Activated CD4-positive, CD25-positive, alpha-beta regulatory T cell (primary cell): ENCODE results near the gene MMD.
"Not testable (repeated sequence)": the region's sequence is repeated elsewhere in the genome, so short reads cannot be mapped to it uniquely, and the experiment has no call there.

Source experiments
- DNase-seq, 4 experiments: peaks; one replicate each; lab custom pipeline; 2025; lab: John Stamatoyannopoulos, UW

The MMD gene

DNA sequence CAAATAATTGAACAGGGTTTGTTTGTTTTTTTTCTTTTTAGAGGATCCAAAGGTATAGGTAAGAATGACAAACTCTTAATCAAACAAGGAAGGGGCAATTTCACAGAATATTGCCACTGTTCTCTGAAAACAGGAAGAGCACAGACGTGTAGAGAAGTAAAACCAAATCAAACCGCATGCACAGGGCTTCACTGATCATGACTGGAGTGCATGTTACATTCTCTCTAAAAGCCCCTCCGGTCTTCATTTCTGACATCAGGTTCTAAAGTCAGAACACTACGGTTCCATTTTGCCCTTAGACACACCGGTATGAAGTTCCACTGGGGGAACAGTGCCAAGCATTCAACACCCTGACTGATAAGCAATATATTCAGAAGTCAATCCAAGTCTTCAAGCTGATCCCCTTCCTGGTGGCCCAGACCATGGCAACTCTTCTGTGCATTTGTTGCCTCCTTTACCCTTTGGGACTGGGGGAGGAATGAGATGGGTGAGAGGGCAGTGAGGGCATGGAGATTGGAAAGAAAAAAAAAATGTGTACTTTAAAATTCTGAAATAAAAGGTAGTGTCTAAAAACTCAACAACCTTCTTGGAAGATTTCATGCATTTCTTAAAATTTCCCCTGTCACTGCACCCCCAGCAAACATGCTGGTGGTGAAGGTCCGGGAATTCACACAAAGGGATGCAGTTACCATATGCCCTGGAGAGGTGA, 1.4 kb downstream of the MMD start:
- DNase-seq = peak in 1 of 4 experiments; percentile 19

- DNase-seq = no peak
These were observed 3.0 kb downstream of the MMD start for GRCh38 chr17:55418369-55419268.

GRCh38 chr17:55417411-55418268, 4.0 kb downstream of the MMD start:
- DNase-seq = no peak

GRCh38 chr17:55416470-55417052, 5.1 kb downstream of the MMD start:
- DNase-seq = no peak

DNA sequence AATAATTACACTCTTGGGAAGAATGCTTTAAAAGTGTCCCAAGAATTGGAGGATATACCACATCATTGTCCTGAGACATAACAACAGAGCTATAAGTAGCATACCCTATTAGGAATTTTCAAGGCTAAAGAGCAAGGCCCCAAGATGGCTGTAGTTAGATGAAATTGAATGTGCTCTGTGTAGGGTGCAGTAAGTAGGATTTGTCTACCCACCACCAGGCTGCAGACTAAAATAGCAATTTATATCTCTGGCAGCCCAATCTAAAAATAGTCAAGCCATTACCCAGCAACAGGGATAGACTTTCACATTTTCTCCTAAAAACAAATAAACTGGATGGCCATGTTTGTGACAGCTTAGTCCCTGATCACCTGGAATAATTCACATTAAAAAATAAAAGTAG, 5.6 kb downstream of the MMD start:
- DNase-seq = no peak

GRCh38 chr17:55414983-55415382, 6.7 kb downstream of the MMD start:
- DNase-seq = no peak

- no peak for DNase-seq
These were observed 7.7 kb downstream of the MMD start for GRCh38 chr17:55413825-55414489.

DNA sequence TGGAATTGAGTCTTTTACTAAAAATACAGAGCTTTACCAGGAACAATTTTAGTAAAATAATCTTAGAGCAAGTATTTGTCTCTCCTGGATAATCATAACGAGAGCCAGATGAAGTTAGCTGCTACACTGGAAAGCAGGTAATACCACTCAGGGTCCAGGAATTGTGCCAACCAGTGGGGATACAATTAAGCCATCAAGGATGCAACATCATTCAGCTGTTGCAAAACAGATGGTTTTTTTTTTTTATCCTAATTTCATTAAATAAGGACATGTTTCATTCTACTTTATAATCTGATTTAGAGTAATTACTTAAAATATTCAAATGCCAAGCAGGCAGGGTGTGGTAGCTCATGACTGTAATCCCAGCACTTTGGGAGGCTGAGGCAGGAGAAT, 10.2 kb downstream of the MMD start:
- DNase-seq = no peak

- DNase-seq = no peak
These were observed 10.7 kb downstream of the MMD start for GRCh38 chr17:55410722-55411462.

GRCh38 chr17:55409030-55409800, 12.4 kb downstream of the MMD start:
- DNase-seq = no peak

GRCh38 chr17:55407641-55408566, 13.7 kb downstream of the MMD start:
- no peak for DNase-seq

GRCh38 chr17:55405600-55405999, 16.0 kb downstream of the MMD start:
- no peak for DNase-seq

- not testable (repeated sequence) for DNase-seq
These were observed 17.4 kb downstream of the MMD start for GRCh38 chr17:55404197-55404596.

DNA sequence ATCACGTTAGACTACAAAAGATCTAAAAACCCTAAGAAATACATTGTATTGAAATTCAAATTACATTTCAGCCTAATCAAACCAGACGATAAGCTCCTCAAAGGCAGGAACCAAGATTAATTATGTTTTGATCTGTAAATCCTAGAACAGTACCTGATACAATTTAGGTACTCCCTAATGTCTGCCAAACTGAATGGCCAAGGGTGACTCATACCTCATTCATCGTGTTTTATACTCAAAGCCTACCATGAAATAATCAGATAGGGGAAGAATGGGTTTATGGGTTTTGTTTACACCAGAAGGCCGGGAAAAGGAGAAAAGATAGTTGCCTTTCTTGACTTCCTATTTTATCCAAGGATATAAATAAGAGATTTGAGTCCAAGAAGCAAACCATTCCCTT, 19.3 kb downstream of the MMD start:
- no peak for DNase-seq

- DNase-seq = no peak
These were observed 22.9 kb downstream of the MMD start for GRCh38 chr17:55398689-55399088.

GRCh38 chr17:55395803-55396505, 25.7 kb downstream of the MMD start:
- no peak for DNase-seq

- no peak for DNase-seq
These were observed 27.1 kb downstream of the MMD start for GRCh38 chr17:55394357-55395021.
